ENCODE results near the gene HES4. TPM values are rescaled to one million over a fixed set of nuclear protein-coding genes. Genes with fewer than 3 reads are reported as not detected.

Gene HES4
- polyA plus RNA-seq, 1 donor (not counting 4 experiments of a cell fraction or from before 2014, with no cell fraction given), result 3.0 TPM

- dilution Hi-C loops (cut with MboI; ENCODE audit: extremely low pct_ligation_motif_present, low sequenced_read_pairs), result no loop called here
- Histone ChIP-seq H3K9me1 (ENCODE audit: control insufficient read depth, extremely low read depth, insufficient read depth, low read length) (no peaks in the 10 kb centered on the region), H3K9me3 (ENCODE audit: control insufficient read depth, low read depth, low read length) (no peaks in the 10 kb centered on the region), H3K4me2 (ENCODE audit: control insufficient read depth, extremely low read depth, insufficient read depth, low read depth, low read length) (peak overlapping the region; percentile 45), H3K36me3 (ENCODE audit: control insufficient read depth in 2 of 2, extremely low read depth in 1 of 2, insufficient read depth in 2 of 2, low read length in 2 of 2) (peaks cover 26 to 28% of the 10 kb centered on the region in 2 experiments), H3K79me2 (ENCODE audit: control insufficient read depth, insufficient read depth, low read length) (peaks cover 29% of the 10 kb centered on the region), H3K27me3 (ENCODE audit: control insufficient read depth, extremely low read depth, insufficient read depth, low read length) (peaks cover 5% of the 10 kb centered on the region), H3K9ac (ENCODE audit: control insufficient read depth, extremely low read depth, insufficient read depth, low read length) (peak overlapping the region; percentile 28), H2AFZ (ENCODE audit: control insufficient read depth, low read length) (peak overlapping the region; percentile 6), H4K20me1 (ENCODE audit: control insufficient read depth, extremely low read depth, insufficient read depth, low read length) (peaks cover 7% of the 10 kb centered on the region), H3K4me1 (ENCODE audit: control insufficient read depth, extremely low read depth, insufficient read depth, low read length) (peaks cover 13% of the 10 kb centered on the region), H3K27ac (ENCODE audit: control insufficient read depth, insufficient read depth, low read length) (no peak overlapping the region), H3K4me3 (ENCODE audit: control insufficient read depth in 2 of 3, extremely low read depth in 1 of 3, insufficient read depth in 2 of 3, low read depth in 1 of 3, low read length in 3 of 3) (peak overlapping the region in 2 of 3 experiments; percentile 62)
- no peak for DNase-seq (ENCODE audit: low read depth, low spot score)
- no peak for FAIRE-seq
- TF ChIP-seq EZH2 (IDR thresholded peaks at IDR 0.05; ENCODE audit: low read length), result peak; percentile 21
- no peak for TF ChIP-seq CTCF (optimal IDR thresholded peaks at IDR 0.05 in 1 of 3, IDR thresholded peaks at IDR 0.05 in 1 of 3, conservative IDR thresholded peaks at IDR 0.05 in 1 of 3; ENCODE audit: extremely low read depth in 1 of 3, insufficient read depth in 2 of 3, low read length in 3 of 3)
Observed at GRCh38 chr1:959731-960362, 40.0 kb downstream of the HES4 start.

- H3K9me3 ChIP-seq (ENCODE audit: control insufficient read depth, low read depth, low read length), result no peaks in the 10 kb centered on the region
- TF ChIP-seq CTCF (optimal IDR thresholded peaks at IDR 0.05 in 1 of 3, IDR thresholded peaks at IDR 0.05 in 1 of 3, conservative IDR thresholded peaks at IDR 0.05 in 1 of 3; ENCODE audit: extremely low read depth in 1 of 3, insufficient read depth in 2 of 3, low read length in 3 of 3) (no peak), EZH2 (IDR thresholded peaks at IDR 0.05; ENCODE audit: low read length) (peak; percentile 49)
- peak within 1 kb of the TSS; percentile 91 for H3K4me2 ChIP-seq (ENCODE audit: control insufficient read depth, extremely low read depth, insufficient read depth, low read depth, low read length)
- H3K9ac ChIP-seq (ENCODE audit: control insufficient read depth, extremely low read depth, insufficient read depth, low read length), result peak within 1 kb of the TSS; percentile 95
- DNase-seq (ENCODE audit: low read depth, low spot score) (no peak), FAIRE-seq (no peak)
- dilution Hi-C loops (cut with MboI; ENCODE audit: extremely low pct_ligation_motif_present, low sequenced_read_pairs), result no loop called here
- peaks cover 31 to 34% of the 10 kb centered on the region in 2 experiments for H3K36me3 ChIP-seq (ENCODE audit: control insufficient read depth in 2 of 2, extremely low read depth in 1 of 2, insufficient read depth in 2 of 2, low read length in 2 of 2)
- no peaks in the 10 kb centered on the region for H3K9me1 ChIP-seq (ENCODE audit: control insufficient read depth, extremely low read depth, insufficient read depth, low read length)
- peaks cover 10% of the 10 kb centered on the region for H4K20me1 ChIP-seq (ENCODE audit: control insufficient read depth, extremely low read depth, insufficient read depth, low read length)
- H3K4me1 ChIP-seq (ENCODE audit: control insufficient read depth, extremely low read depth, insufficient read depth, low read length), result peaks cover 13% of the 10 kb centered on the region
- H3K4me3 ChIP-seq (ENCODE audit: control insufficient read depth in 2 of 3, extremely low read depth in 1 of 3, insufficient read depth in 2 of 3, low read depth in 1 of 3, low read length in 3 of 3), result peak within 1 kb of the TSS; percentile 69 to 100 (median 99)
- peak within 1 kb of the TSS; percentile 76 for H3K27ac ChIP-seq (ENCODE audit: control insufficient read depth, insufficient read depth, low read length)
- peak within 1 kb of the TSS; percentile 71 for H2AFZ ChIP-seq (ENCODE audit: control insufficient read depth, low read length)
- H3K27me3 ChIP-seq (ENCODE audit: control insufficient read depth, extremely low read depth, insufficient read depth, low read length), result peaks cover 5% of the 10 kb centered on the region
- H3K79me2 ChIP-seq (ENCODE audit: control insufficient read depth, insufficient read depth, low read length), result peaks cover 29% of the 10 kb centered on the region
Observed at GRCh38 chr1:958823-959730, 40.8 kb downstream of the HES4 start, which contains the start of gene NOC2L. Gene NOC2L (minus strand): TSS chr1:959256. CDS start chr1:959240, 16 bp downstream.
